Myocyte (in vitro differentiated cells): ENCODE data around the gene ATR. TPM values are rescaled to one million over a fixed set of nuclear protein-coding genes. Genes with fewer than 3 reads are reported as not detected.
"Not testable (repeated sequence)": the region's sequence is repeated elsewhere in the genome, so short reads cannot be mapped to it uniquely, and the experiment has no call there.

Experiments
- DNase-seq: peaks from one replicate; pipeline ENCODE4 v3.0.0-alpha.2; 2012; ENCODE audit warnings: low read depth
- total RNA-seq: library from RNA; depleted of rRNA; stranded (reverse); fragments of >200 nt; gene quantifications from 2 replicates; pipeline ENCODE4 v1.2.3, GENCODE V29; 2014

The ATR gene
- total RNA-seq, 1 donor from 2014 or later = 16.8 TPM

DNA sequence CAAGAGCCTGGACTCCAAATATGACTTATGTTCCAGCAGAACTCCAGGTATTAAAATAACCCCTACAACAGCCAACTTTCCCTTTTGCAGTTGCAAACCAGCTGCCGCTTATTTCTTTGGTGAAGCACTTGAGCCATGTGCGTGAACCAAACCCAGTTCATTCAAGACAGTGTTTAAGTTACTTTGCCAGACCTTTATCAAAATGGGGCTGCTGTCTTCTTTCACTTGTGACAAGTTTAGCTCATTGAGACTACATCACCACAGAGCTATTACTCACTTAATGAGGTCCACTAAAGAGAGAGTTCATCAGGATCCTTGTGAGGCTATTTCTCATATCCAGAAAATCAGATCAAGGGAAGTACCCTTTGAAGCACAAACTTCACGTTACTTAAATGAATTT lies 128.3 kb downstream of the ATR start:
- no peak for DNase-seq

GRCh38 chr3:142447852-142448823 lies 130.4 kb downstream of the ATR start, which contains the start of gene XRN1:
TSS of gene XRN1 (minus strand) at chr3:142448037. CDS start at chr3:142447944, 93 bp downstream.
- peak; percentile 95 for DNase-seq

GRCh38 chr3:142447301-142447851 lies 131.2 kb downstream of the ATR start:
- peak; percentile 56 for DNase-seq

DNA sequence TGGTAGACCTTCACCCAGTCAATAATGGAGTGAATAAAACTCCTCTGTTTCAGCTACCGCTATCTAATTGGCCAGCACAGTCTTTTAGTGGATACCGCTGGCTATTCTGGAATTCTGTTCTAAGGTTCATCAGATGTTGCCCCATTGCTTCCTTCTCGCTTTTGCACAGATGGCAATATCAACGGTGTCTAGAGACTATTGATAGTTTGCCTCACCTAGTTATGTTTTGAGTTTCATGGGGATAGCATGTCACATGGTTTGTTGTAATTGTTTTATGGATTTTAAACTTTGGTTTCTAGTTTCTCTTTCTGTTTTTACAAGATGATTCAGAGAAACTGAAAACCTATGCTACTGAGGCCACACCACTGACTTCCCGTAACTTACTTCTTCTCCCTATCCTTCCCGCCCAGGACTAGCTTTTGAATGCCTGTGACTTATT lies 132.7 kb downstream of the ATR start:
- DNase-seq = peak; percentile 19

DNA sequence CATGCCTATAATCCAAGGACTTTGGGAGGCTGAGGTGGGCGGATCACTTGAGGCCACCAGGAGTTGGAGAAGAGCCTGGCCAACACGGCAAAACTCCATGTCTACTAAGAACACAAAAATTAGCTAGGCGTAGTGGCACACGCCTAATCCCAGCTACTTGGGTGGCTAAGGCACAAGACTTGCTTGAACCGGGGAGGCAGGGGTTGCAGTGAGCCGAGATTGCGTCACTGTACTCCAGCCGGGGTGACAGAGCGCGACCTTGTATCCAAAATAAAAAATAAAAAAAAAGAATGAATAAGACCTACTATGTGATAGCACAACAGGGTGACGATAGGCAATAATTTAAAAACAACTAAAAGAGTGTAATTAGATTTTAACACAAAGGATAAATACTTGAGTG lies 134.2 kb downstream of the ATR start:
- DNase-seq = no peak

- not testable (repeated sequence) for DNase-seq
These were observed 135.5 kb downstream of the ATR start for GRCh38 chr3:142443060-142443459.

GRCh38 chr3:142439499-142440220 lies 138.9 kb downstream of the ATR start:
- DNase-seq = not testable (repeated sequence)

DNA sequence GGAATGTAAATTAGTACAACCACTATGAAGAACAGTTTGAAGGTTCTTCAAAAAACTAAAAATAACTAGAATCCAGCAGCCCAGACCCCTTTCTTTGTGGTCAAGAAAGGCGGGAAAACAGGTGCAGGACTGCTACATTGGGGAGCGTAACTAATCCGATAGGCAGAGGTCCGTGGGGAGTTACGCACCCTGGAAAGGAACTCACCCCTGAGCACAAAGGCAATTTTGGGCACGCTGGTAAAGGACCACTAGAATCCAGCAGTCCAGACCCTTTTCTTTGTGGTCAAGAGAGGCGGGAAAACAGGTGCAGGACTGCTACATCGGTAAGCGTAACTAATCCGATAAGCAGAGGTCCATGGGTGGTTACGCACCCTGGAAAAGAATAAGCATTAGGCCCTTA lies 140.4 kb downstream of the ATR start:
- DNase-seq = peak; percentile 8

GRCh38 chr3:142436951-142437585 lies 141.5 kb downstream of the ATR start:
- no peak for DNase-seq

DNA sequence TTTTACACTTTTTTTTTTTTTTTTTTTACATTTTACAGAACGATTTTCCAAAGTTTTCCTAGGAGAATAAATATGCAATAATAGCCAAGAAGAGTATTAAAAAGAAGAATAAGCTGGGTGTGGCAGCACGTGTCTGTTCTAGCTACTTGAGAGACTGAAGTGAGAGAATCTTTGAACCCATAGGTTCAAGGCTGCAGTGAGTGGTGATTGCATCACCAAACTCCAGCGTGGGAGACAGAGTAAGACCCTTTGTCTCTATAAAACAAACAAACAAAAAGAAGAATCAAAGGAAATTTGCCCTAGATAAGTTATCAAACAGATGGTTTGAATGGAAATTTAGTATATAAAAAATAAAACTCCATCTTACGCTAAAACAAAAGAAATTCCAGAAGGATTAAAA lies 144.0 kb downstream of the ATR start:
- no peak for DNase-seq

DNA sequence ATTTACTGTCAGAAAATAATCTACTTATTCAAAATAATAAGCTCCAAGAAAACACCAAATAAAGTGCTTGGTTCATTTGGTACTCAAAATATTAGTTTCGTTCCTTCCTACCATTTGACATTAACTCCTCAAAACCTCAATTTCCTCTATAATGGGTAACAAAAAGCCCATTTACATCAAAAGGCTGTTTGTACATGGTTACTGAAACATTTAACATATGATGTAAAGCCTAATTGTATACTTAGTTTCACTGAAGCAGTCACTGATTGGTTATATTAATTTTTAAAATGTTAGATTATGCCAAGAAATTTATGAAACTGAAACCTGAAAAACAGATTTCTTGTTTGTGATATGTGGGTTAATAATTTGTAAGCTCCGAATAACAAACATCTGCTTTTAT lies 145.4 kb downstream of the ATR start:
- no peak for DNase-seq

GRCh38 chr3:142429582-142429981 lies 149.0 kb downstream of the ATR start:
- no peak for DNase-seq

GRCh38 chr3:142424754-142425153 lies 153.8 kb downstream of the ATR start:
- DNase-seq = no peak

GRCh38 chr3:142418926-142419592 lies 159.5 kb downstream of the ATR start:
- no peak for DNase-seq

- DNase-seq = no peak
These were observed 161.2 kb downstream of the ATR start for GRCh38 chr3:142417302-142417701.

DNA sequence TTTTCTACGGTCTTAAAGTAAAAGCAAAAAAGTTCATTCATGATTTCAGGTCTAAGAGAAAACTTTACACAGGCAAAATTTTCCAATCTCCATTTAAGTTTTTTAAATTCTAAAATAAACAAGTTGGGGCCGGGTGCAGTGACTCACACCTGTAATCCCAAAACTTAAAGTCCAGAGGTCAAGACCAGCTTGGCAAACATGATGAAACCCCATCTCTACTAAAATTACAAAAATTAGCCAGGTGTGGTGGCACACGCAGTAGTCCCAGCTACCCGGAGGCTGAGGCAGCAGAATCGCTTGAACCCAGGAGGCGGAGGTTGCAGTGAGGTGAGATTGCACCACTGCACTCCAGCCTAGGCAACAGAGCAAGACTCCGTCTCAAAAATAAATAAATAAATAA lies 178.0 kb downstream of the ATR start:
- DNase-seq = not testable (repeated sequence)
